GM12892 (cell line): ENCODE results near the gene TSSC4.
"Not testable (repeated sequence)": the region's sequence is repeated elsewhere in the genome, so short reads cannot be mapped to it uniquely, and the experiment has no call there.

ENCODE experiments used
- DNase-seq: peaks from one replicate; pipeline ENCODE4 v3.0.0; 2011; ENCODE audit not compliant: insufficient read length
- FAIRE-seq: peaks from 2 replicates; lab custom pipeline; 2011; peaks lifted over from hg19 to GRCh38; lab: Jason Lieb, UNC
- POLR2A ChIP-seq: IDR thresholded peaks from 2 replicates; pipeline ENCODE4 v1.6.1; 2011; ENCODE audit warnings: low read depth, low read length, control low read depth
- POLR2AphosphoS5 ChIP-seq: IDR thresholded peaks from 2 replicates; pipeline ENCODE4 v1.6.1; 2011; ENCODE audit warnings: low read depth, low read length, control low read depth
- TAF1 ChIP-seq: IDR thresholded peaks from 2 replicates; pipeline ENCODE4 v1.6.1; 2011; ENCODE audit warnings: low read depth, mild to moderate bottlenecking, control low read depth, low read length, borderline replicate concordance

Gene TSSC4

DNA sequence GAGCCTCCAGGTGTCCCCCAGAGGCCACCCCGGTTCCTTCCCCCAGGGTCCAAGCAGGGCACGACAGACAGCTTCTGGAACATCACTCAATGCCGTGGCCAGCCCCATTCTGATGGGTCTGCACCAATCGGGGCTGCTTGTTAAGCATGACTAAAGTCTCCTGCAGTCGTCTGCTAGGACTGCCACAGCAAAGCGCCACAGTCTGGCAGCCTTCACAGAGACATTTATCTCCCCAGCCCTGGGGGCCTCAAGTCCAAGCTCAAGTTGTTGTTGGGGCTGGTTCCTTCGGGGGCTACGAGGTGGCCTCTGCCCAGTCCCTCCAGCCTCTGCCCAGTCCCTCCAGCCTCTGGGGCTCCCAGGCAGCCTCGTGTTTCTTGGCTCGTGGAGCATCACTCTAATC lies 37.4 kb upstream of the TSSC4 start:
- TF ChIP-seq POLR2AphosphoS5 = no peak
- no peak for TF ChIP-seq POLR2A
- no peak for DNase-seq
- no peak for FAIRE-seq

DNA sequence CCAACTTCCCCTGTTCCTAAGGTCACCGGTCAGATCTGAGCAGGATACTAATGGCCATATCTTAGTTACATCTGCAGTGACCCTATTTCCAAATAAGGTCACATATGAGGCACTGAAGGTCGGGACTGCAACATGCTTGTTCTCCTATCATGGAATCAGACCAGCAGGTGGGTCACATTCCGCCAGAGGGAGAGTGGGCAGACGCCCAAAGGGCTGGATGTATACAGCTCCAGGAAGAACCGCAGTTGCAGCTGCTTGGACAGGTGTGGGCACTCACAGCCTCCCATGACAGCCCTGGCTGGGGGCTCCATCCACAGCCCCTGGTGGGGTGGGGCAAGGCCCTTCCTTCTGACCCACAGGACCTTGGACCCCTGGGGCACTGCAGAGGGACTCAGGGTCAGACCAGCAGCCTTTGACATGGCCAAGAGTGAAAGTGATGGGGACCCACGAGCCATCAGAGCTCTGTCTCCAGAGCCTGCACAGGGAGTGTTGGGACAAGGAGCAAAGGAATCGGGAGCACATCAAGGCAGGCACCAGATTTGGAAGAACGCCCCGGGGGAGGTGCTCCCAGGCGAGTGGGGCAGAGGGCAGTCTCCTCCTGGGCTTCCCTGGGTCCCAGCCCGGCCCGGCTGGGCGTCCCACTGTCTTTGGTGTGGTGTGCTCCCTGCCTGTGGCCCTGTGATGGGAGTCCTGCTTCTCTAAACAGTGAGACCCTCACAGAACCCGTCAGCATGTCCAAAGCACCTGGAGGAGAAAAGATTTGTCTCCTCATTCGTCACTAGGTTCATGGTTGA lies 36.8 kb upstream of the TSSC4 start:
- FAIRE-seq = no peak
- DNase-seq = no peak
- TF ChIP-seq POLR2AphosphoS5 = no peak
- no peak for TF ChIP-seq TAF1
- TF ChIP-seq POLR2A = no peak

DNA sequence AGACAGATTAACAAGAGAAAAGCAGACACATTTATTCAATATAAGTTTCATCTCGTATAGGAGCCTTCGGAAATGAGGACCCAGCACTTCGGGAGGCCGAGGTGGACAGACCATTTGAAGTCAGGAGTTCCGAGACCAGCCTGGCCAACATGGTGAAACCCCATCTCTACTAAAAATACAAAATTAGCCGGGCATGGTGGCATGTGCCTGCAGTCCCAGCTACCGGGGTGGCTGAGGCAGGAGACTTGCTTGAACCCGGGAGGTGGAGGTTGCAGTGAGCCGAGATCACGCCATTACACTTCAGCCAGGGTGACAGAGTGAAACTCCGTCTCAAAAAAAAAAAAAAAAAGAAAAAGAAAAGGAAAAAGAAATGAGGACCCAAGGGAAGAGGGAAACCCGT lies 36.2 kb upstream of the TSSC4 start:
- FAIRE-seq, DNase-seq: not testable (repeated sequence)

DNA sequence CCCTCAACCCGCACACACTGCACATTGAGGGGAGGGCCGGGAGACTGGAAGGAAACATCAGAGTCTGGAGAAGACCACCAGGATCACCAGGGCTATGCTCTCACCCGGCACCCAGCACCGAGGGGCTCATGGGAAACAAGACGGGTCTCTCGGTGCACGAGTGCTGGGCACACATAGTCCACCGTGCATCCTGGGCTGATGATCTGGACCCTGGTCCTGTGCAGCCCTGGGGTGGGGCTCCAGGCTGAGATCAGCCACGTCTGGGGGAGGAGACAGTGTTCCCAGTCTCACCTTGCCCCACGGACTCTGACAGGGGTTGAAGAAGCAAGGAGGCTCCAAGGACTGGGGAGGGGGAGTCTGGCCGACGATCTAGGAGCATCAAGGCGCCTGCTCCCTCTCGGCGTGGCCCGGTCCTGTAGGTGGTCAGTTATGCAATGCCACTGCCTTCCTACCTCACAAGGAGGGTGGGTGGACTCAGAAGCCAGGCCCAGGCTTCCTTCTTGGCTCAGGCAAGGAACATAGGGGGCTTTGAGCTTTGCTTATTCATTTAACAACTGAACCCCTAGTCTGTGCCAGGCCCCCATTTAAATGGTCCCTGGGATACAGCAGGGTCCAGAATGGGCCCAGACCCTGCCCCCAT lies 34.9 kb upstream of the TSSC4 start:
- DNase-seq (no peak), FAIRE-seq (no peak)

DNA sequence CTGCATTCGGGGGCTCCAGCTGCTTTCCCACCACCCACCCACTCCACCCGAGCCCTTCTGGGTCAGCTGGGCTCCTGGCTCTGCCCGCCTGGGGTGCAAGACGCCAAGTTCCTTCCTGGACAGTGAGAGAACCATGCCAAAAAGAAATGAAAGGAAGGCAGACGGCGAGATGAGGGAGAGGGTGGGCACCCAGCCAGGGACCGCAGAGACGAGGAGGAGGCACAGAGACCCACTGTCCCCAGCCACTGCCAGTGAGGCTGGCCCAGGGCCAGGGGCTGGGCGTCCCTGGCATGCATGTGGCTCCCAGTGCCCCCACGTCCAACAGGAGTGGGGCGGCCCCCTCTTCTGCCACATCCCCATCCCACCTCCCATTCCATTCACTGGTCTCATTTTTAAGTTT lies 34.3 kb upstream of the TSSC4 start:
- DNase-seq (no peak), FAIRE-seq (no peak)
- no peak for TF ChIP-seq TAF1
- no peak for TF ChIP-seq POLR2A
- no peak for TF ChIP-seq POLR2AphosphoS5

More for the DNA sequence above, 34.9 kb upstream of the TSSC4 start:
- no peak for TF ChIP-seq POLR2AphosphoS5
- no peak for TF ChIP-seq POLR2A
- no peak for TF ChIP-seq TAF1

DNA sequence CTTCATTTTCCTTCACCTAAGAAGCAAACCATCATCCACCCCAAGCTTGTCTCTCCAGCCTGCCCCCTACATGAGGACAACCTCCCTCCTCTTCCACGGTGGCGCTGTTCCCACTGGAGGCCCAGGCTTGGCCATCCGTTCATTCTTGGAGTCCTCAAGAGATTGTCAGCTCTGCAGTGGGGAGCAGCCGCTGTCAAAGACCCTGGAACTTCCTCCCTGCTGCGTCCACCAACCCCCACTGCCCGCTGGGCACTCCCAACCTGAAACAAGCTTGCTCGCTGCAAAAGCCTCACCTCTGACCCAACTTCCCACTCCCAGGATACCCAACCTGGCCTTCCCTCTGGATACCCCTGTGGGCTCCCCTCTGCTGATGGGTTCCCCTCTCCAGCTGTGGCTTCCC lies 33.8 kb upstream of the TSSC4 start:
- TF ChIP-seq POLR2AphosphoS5 (no peak), POLR2A (no peak)
- DNase-seq (no peak), FAIRE-seq (no peak)

DNA sequence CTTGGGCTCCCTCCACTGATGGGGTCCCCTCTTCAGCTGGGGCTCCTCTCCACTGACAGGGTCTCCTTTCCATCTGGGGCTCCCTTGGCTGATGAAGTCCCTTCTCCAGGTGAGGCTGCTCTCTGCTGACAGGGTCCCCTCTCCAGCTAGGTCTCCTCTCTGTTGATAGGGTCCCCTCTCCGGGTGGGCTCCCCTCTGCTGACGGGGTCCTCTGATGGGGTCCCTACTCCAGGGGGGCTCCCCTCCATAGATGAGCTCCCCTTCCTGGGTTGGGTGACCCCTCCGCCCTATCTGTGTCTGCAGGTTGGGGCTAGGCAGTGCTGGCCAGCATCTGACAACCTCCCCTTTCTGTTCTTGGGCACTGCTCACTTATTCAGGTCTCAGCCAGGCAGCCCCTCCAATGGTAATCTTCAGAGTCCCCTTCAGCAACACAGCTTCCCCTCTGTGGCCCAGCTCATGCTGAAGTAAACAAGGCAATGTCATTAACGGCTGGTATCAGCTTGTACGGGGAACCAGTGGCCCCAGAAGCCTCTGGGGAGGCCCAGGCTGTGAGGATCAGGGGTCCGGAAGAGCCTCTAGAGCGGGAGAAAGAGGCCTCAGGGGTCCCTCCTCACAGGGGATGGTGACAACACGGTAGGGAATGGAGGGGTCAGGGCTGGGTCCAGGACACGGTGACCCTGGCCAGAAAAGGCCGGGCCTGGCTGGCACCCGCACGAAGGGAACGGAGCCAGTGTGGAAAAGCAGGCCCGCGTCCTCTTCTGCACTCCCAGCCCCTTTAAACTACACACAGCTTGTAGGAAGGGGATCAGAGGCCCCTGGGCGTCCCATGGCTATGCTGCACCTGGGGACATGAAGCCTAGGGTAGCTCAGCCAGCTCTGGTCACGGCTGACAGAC lies 33.0 kb upstream of the TSSC4 start:
- DNase-seq (no peak), FAIRE-seq (no peak)
- TF ChIP-seq TAF1 (no peak), POLR2AphosphoS5 (no peak), POLR2A (no peak)

DNA sequence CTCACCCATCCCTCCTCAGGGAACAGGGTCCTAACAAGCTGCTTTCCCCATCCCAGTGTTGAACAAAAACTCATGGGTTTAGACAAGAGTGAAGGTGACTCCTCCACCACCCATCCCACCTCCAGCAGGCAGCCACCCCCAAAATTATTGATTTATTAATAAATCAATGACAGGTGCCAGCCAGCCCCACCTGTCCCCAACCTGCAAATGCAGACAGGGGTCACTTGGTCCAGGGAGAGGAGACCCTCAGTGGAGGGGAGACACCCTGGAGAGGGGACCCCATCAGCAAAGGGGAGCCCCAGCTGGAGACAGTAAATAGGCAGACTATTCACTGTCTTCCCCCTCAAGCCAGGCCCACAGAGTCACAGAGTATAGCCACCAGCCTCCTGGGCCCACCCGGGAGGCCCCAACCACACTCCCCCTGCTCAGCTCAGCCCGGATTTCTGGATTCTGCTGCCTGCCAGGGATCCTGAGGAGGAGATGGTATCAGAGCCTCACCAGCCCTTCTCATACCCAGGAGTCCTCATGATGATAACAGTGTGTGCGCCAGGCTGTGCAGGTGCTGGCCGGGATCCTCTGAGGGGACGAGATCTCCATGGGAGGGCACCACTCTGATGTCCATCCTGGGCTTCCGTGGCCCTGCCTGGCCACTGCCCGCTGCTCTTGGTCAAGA lies 32.2 kb upstream of the TSSC4 start:
- no peak for TF ChIP-seq POLR2A
- no peak for TF ChIP-seq POLR2AphosphoS5
- no peak for TF ChIP-seq TAF1
- no peak for DNase-seq
- FAIRE-seq = no peak

DNA sequence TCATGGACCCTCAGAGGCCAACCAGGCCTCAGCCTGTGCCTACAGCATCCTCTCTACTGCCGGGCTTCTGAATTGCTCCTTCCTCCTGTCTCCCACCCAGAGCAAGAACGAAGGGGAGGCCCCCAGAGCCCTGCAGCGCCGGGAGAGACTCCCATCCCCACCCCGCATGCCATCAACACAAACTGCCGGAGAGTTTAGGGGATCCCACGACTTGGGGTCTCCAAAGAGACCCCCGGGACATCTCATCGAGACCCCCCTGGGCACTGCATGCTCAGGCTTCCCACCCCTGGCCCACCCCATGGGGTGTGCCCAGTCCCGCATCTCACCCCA lies 31.7 kb upstream of the TSSC4 start:
- no peak for TF ChIP-seq POLR2AphosphoS5
- TF ChIP-seq TAF1 = no peak
- DNase-seq = no peak
- no peak for FAIRE-seq

DNA sequence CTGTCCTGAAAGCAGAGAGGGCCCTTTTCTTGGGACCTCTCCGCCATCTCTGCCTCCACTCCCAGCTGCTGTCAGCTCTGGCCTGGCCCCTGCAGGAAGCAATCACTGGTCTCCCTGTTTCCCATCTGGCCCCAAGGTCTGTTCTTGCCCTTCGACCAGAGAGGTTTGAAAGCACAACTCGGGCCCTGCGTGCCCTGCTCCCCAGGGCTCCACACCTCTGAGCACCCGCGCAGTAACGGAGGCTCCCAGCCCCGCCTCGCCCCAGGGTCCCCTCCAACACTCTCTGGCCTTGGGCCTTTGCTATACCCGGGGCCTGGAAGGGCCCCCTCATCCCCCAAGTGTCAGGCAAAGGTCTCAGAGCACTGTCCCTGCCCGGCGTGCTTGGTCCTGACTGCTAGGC lies 31.2 kb upstream of the TSSC4 start:
- DNase-seq (no peak), FAIRE-seq (no peak)

DNA sequence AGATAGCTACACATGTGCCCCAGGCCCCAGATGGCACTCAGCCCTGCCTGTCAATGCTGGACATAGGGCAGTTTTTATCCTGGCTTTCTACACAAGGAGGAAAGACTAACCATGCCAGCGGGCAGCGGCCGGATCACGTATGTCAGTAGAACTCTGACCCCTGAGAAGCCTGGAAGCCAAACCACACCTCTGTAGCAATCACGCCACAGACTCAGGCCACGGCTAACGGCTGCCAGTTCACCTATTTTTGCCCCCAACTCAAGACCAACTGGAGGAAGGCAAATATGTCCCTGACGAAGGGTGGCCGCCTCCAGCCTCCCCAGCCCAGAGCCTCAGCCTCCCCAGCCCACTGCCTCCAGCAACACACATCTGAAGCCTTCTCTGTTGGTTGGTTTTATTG lies 30.7 kb upstream of the TSSC4 start:
- DNase-seq (no peak), FAIRE-seq (no peak)
- TF ChIP-seq POLR2A = no peak
- TF ChIP-seq POLR2AphosphoS5 = no peak
- no peak for TF ChIP-seq TAF1

More for the DNA sequence above, 31.2 kb upstream of the TSSC4 start:
- TF ChIP-seq TAF1 = no peak
- no peak for TF ChIP-seq POLR2AphosphoS5
- TF ChIP-seq POLR2A = no peak

DNA sequence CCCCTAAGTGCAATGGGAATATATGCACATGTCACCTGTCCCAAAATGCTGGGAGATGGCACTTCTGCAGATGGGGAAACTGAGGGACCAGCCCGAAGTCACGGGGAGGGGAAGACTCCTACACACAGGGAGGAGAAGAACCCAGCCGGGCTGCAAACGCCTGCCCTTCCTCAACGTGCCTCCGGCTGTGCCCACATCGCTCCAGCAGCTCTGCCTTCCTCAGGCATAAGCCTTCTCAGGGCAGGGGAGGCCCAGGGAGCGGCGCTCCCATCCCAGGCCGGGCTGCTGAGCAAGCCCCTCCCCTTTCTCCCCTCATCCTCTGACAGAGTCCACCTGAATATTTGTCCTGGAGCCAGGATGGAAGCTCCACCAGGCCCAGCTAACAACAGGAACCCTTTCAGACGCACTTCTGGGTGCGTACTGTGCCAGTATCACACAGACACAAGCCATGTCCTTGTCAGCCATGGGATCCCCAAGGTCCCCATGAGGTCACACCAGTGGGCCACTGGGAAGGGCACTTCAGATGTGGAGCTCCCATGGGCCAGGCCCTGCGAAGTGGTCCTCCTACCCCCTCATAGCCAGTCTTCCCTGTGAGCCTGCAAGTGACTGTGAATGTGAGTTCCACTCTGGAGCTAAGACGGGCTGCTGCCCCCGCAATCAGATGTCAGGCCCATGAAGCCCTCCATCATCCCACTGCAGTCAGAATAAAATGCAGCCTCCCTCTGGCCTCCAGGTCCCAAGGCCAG lies 25.9 kb upstream of the TSSC4 start:
- TF ChIP-seq POLR2A = no peak
- no peak for TF ChIP-seq POLR2AphosphoS5
- DNase-seq (no peak), FAIRE-seq (no peak)
